ENCODE results near the gene COL27A1. TPM values are rescaled to one million over a fixed set of nuclear protein-coding genes. Genes with fewer than 3 reads are reported as not detected.

Gene COL27A1
- total and polyA plus RNA-seq, 2 donors (not counting 3 experiments of a cell fraction or from before 2014, with no cell fraction given) = 14.7 to 49.1 TPM

- H3K4me3 ChIP-seq (replicated peaks in 1 of 3; ENCODE audit: insufficient read depth in 1 of 3, low read depth in 1 of 3, low read length in 3 of 3) = no peak overlapping the region
- no peaks in the 10 kb centered on the region for H3K9me1 ChIP-seq (replicated peaks; ENCODE audit: control insufficient read depth, extremely low read depth, insufficient read depth, low read length)
- ChIA-PET CTCF (interaction anchor here (0.9 to 3.7 kb wide), 4 partner anchors 8 to 129 kb away, joined by 3 to 24 read pairs (median 4); no protein-coding TSS in a partner anchor), POLR2A (no interaction called here)
- FAIRE-seq (no peak), DNase-seq (ENCODE audit: low read depth, low spot score) (no peak)
- H3K9me3 ChIP-seq (replicated peaks; ENCODE audit: control insufficient read depth, insufficient read depth, low read length) = no peaks in the 10 kb centered on the region
- peaks cover 0 to 2% of the 10 kb centered on the region in 2 experiments for H3K36me3 ChIP-seq (ENCODE audit: control insufficient read depth in 2 of 2, extremely low read depth in 1 of 2, insufficient read depth in 2 of 2, low read length in 2 of 2)
- TF ChIP-seq JUN (IDR thresholded peaks at IDR 0.05; ENCODE audit: borderline replicate concordance, insufficient read depth, insufficient read length, low read depth) (no peak), FOS (IDR thresholded peaks at IDR 0.05; ENCODE audit: borderline replicate concordance, insufficient read depth, low read length) (no peak), EZH2 (IDR thresholded peaks at IDR 0.05; ENCODE audit: borderline replicate concordance, low read depth, low read length, severe bottlenecking) (no peak), MYC (IDR thresholded peaks at IDR 0.05; ENCODE audit: low read depth, low read length) (no peak), POLR2A (IDR thresholded peaks at IDR 0.05; ENCODE audit: low read depth, low read length) (no peak), MAX (IDR thresholded peaks at IDR 0.05; ENCODE audit: insufficient read depth, insufficient read length) (no peak), GATA2 (IDR thresholded peaks at IDR 0.05; ENCODE audit: insufficient read depth, insufficient read length, low read depth, low read length) (no peak), CTCF (IDR thresholded peaks at IDR 0.05; ENCODE audit: extremely low read depth in 1 of 2, insufficient read depth in 1 of 2, low read depth in 1 of 2, low read length in 2 of 2) (no peak), POLR2AphosphoS5 (IDR thresholded peaks at IDR 0.05; ENCODE audit: insufficient read depth, low read depth, low read length) (no peak)
- H2AFZ ChIP-seq (ENCODE audit: low read depth, low read length) = no peak overlapping the region
- no TSS peak for BruUV-seq (replicated peaks)
- no peak overlapping the region for H3K27ac ChIP-seq (ENCODE audit: insufficient read depth, low read depth, low read length)
- no peaks in the 10 kb centered on the region for H3K27me3 ChIP-seq (ENCODE audit: control insufficient read depth in 2 of 2, insufficient read depth in 2 of 2, low read length in 2 of 2)
- dilution Hi-C loops (cut with MboI; ENCODE audit: extremely low pct_ligation_motif_present, low sequenced_read_pairs) = no loop called here
- intact Hi-C loops (cut with micrococcal nuclease) = loop anchor here (5.0 kb wide), 1 partner anchor 51 kb away; no protein-coding TSS in a partner anchor
- no peak overlapping the region for H3K9ac ChIP-seq (replicated peaks; ENCODE audit: extremely low read depth, insufficient read depth, low read length)
- no peak overlapping the region for H3K4me2 ChIP-seq (ENCODE audit: insufficient read depth, low read length)
- H3K4me1 ChIP-seq (ENCODE audit: control insufficient read depth, extremely low read depth, insufficient read depth, low read length) = peaks cover 8% of the 10 kb centered on the region
- no peaks in the 10 kb centered on the region for H4K20me1 ChIP-seq (replicated peaks; ENCODE audit: control insufficient read depth, extremely low read depth, insufficient read depth, low read length)
- no peaks in the 10 kb centered on the region for H3K79me2 ChIP-seq (ENCODE audit: control insufficient read depth, insufficient read depth, low read length)
Observed at GRCh38 chr9:114236391-114237138, 81.2 kb downstream of the COL27A1 start.

Measured in endothelial cell of umbilical vein (primary cell).